ENCODE data around the gene TRIL. TPM values are rescaled to one million over a fixed set of nuclear protein-coding genes. Genes with fewer than 3 reads are reported as not detected.

Gene TRIL
- total RNA-seq, 2 experiments from 2014 or later: not detected

DNA sequence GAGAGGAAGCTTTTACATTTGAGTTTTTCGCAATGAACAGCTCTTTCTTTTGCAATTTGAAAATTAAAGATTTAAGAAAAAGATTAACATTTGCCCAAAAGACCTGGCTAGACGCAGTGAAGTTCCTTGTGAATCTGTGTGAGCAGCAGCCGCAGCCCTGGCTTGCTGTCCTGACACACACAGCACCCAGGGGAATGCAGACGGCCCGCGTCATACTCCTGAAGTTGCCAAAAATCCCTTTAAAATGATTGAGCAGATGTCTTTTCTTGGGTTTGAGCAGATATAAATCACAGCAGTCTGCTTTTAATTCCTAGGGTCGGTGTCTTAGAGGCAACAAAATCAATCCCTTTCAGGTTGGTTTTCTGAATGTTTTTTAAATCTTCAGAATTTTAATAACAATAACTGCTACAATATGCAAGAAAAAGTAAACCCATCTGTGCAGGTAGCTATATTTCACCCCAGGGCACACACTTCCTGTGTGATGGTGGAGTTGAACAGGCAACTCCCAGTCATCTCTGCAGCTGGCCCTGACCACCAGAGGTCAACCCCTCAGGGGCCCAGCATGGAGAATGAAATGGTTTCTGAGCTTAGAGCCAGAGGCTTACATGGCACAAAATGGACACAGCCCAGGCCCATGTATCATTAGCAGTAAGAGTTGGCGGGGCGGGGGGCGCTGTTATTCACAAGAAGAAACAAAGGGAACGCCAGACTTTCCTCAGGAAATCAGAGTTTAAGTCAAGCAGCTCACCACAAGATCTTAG, 32.2 kb upstream of the TRIL start:
- ChIA-PET CTCF (no interaction called here), POLR2A (no interaction called here)
- no peaks in the 10 kb centered on the region for H3K9me3 Mint-ChIP-seq
- H3K27ac ChIP-seq (ENCODE audit: low read depth in 1 of 2, low read length in 2 of 2): no peak overlapping the region
- intact Hi-C loops (cut with DNase I, micrococcal nuclease): no loop called here
- no peak overlapping the region for H3K27ac Mint-ChIP-seq
- no peak overlapping the region for H3K4me3 Mint-ChIP-seq
- TF ChIP-seq, protein P1, sequence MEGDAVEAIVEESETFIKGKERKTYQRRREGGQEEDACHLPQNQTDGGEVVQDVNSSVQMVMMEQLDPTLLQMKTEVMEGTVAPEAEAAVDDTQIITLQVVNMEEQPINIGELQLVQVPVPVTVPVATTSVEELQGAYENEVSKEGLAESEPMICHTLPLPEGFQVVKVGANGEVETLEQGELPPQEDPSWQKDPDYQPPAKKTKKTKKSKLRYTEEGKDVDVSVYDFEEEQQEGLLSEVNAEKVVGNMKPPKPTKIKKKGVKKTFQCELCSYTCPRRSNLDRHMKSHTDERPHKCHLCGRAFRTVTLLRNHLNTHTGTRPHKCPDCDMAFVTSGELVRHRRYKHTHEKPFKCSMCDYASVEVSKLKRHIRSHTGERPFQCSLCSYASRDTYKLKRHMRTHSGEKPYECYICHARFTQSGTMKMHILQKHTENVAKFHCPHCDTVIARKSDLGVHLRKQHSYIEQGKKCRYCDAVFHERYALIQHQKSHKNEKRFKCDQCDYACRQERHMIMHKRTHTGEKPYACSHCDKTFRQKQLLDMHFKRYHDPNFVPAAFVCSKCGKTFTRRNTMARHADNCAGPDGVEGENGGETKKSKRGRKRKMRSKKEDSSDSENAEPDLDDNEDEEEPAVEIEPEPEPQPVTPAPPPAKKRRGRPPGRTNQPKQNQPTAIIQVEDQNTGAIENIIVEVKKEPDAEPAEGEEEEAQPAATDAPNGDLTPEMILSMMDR (IDR thresholded peaks at IDR 0.05): no peak
- H3K9me3 ChIP-seq (ENCODE audit: control insufficient read depth in 1 of 2, insufficient read depth in 1 of 2, low read length in 2 of 2): no peaks in the 10 kb centered on the region
- peaks cover 0 to 12% of the 10 kb centered on the region in 2 experiments for H3K27me3 ChIP-seq (ENCODE audit: control insufficient read depth in 1 of 2, insufficient read depth in 2 of 2, low read length in 2 of 2)
- H3K4me1 ChIP-seq (ENCODE audit: insufficient read depth, low read length): no peaks in the 10 kb centered on the region
- no peak overlapping the region for H3K4me3 ChIP-seq (ENCODE audit: low read length)
- peaks cover 30% of the 10 kb centered on the region for H3K27me3 Mint-ChIP-seq
- DNase-seq (no peak), ATAC-seq (ENCODE audit: poor library complexity) (no peak)
- no peaks in the 10 kb centered on the region for H3K4me1 Mint-ChIP-seq (ENCODE audit: low read depth)
- no peaks in the 10 kb centered on the region for H3K36me3 ChIP-seq (ENCODE audit: insufficient read depth, low read length)
- H3K36me3 Mint-ChIP-seq (ENCODE audit: low read depth): no peaks in the 10 kb centered on the region

DNA sequence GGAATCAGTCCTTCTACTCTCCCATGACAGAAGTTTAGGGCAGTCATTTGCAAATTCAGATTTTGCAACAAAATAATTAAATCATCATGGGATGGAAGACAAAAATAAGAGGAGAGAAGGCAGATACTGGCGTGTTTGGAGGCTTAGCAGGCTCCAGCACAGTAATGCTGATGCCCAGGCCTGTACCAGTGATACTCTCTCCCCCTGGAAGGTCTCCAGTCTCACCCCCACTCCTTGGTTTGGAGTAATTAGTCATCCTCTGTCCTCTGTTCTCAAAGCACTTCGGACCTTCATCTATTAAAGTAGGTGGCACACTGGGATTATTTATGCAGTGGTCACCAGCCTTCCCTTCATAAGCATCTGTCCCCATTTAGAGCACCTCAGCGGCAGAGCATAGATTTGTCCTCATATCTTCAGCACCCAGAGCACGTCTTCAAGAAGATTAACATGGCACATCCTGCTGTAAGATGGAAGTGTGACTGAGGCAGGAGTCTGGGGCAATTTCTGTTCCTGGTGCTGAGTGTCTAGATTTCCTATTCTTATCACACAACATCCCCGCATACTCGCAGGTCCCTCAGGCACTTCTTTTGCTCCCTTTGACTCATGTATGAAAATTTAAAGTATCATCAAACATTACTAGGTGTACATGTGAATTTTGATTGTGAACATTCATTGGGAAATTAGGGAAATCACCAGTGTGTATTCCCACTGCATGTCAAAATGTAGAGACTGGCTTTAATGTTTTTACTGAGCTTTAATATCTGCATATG, 31.3 kb upstream of the TRIL start:
- peaks cover 0 to 12% of the 10 kb centered on the region in 2 experiments for H3K27me3 ChIP-seq (ENCODE audit: control insufficient read depth in 1 of 2, insufficient read depth in 2 of 2, low read length in 2 of 2)
- peaks cover 0 to 3% of the 10 kb centered on the region in 2 experiments for H3K9me3 ChIP-seq (ENCODE audit: control insufficient read depth in 1 of 2, insufficient read depth in 1 of 2, low read length in 2 of 2)
- ChIA-PET CTCF (no interaction called here), POLR2A (no interaction called here)
- no peaks in the 10 kb centered on the region for H3K4me1 ChIP-seq (ENCODE audit: insufficient read depth, low read length)
- H3K27ac Mint-ChIP-seq: no peak overlapping the region
- no peak overlapping the region for H3K4me3 Mint-ChIP-seq
- no peak overlapping the region for H3K4me3 ChIP-seq (ENCODE audit: low read length)
- TF ChIP-seq, protein P1 (IDR thresholded peaks at IDR 0.05): no peak
- no peak for DNase-seq
- no peaks in the 10 kb centered on the region for H3K4me1 Mint-ChIP-seq (ENCODE audit: low read depth)
- peaks cover 29% of the 10 kb centered on the region for H3K27me3 Mint-ChIP-seq
- H3K9me3 Mint-ChIP-seq: no peaks in the 10 kb centered on the region
- no peak overlapping the region for H3K27ac ChIP-seq (ENCODE audit: low read depth in 1 of 2, low read length in 2 of 2)
- ATAC-seq (ENCODE audit: poor library complexity): no peak
- H3K36me3 ChIP-seq (ENCODE audit: insufficient read depth, low read length): no peaks in the 10 kb centered on the region
- intact Hi-C loops (cut with DNase I, micrococcal nuclease): no loop called here
- no peaks in the 10 kb centered on the region for H3K36me3 Mint-ChIP-seq (ENCODE audit: low read depth)

DNA sequence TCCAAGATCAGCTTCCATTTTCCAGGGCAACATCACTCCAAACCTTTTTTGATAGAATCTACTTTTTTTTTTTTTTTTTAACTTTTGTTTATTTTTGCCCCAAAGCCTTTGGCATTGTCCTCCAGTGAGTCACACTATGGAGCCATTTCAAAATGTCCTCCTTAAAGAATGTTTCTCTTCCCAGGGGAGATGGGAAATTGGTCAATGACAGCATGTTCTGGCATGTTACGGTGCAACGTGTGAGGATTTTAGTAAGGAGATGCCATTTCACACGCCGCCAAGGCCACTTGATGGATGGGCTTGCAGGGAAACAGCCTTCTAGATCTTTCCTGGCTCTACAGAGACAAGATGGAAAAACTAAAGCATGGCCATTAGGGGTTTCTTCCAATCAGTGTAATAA, 30.7 kb upstream of the TRIL start:
- Histone ChIP-seq H3K27ac (ENCODE audit: low read depth in 1 of 2, low read length in 2 of 2) (no peak overlapping the region), H3K36me3 (ENCODE audit: insufficient read depth, low read length) (no peaks in the 10 kb centered on the region), H3K4me1 (ENCODE audit: insufficient read depth, low read length) (no peaks in the 10 kb centered on the region), H3K9me3 (ENCODE audit: control insufficient read depth in 1 of 2, insufficient read depth in 1 of 2, low read length in 2 of 2) (peaks cover 0 to 3% of the 10 kb centered on the region in 2 experiments), H3K27me3 (ENCODE audit: control insufficient read depth in 1 of 2, insufficient read depth in 2 of 2, low read length in 2 of 2) (peaks cover 0 to 12% of the 10 kb centered on the region in 2 experiments), H3K4me3 (ENCODE audit: low read length) (no peak overlapping the region)
- no peaks in the 10 kb centered on the region for H3K9me3 Mint-ChIP-seq
- no peaks in the 10 kb centered on the region for H3K4me1 Mint-ChIP-seq (ENCODE audit: low read depth)
- peaks cover 26% of the 10 kb centered on the region for H3K27me3 Mint-ChIP-seq
- H3K27ac Mint-ChIP-seq: no peak overlapping the region
- no peak for DNase-seq
- POLR2A ChIA-PET: no interaction called here
- no peak for ATAC-seq (ENCODE audit: poor library complexity)
- intact Hi-C loops (cut with DNase I, micrococcal nuclease): no loop called here
- no peak overlapping the region for H3K4me3 Mint-ChIP-seq
- CTCF ChIA-PET: no interaction called here
- TF ChIP-seq, protein P1 (IDR thresholded peaks at IDR 0.05): no peak
- H3K36me3 Mint-ChIP-seq (ENCODE audit: low read depth): no peaks in the 10 kb centered on the region
